Body of pancreas (tissue), 4 donors: ENCODE data around the gene TTC16.

Experiments
- POLR2A ChIP-seq, 3 donors: fragments of 450-650 bp; IDR thresholded peaks; one replicate each; pipeline ENCODE4 v1.6.1; 2016; ENCODE audit warnings: antibody characterized with exemption in 3 of 3, mild to moderate bottlenecking in 2 of 3
- TF ChIP-seq, protein P1 (sequence below), 7 experiments: fragments of 450-650 bp in 4 of 7; fragments of 200-600 bp in 3 of 7; sonication (generic) in 3 of 7; IDR thresholded peaks; one replicate each; pipeline ENCODE4 v1.5.1; 2016 to 2019; ENCODE audit warnings: antibody characterized with exemption in 7 of 7

DNA sequence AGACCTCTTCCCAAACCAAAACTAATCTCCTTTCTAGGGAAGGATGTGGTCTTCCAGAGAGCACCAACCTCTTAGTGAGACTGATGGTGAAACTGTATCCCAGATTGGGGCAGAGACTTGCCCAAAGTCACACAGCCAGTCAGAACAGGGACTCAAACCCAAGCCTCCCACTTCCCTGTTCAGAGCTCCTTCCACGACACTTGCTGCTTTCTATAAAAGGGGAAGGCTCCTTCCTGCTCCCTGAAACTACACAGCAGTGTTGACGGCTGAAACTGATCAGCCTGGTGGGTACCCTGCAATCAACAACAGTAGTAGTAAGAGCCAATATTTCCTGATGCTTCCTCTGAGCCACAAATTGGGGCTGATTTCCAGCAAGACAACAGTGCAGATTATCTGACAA, 17.7 kb downstream of the TTC16 start:
- no peak for TF ChIP-seq POLR2A (IDR thresholded peaks at IDR 0.05)
- TF ChIP-seq, protein P1, sequence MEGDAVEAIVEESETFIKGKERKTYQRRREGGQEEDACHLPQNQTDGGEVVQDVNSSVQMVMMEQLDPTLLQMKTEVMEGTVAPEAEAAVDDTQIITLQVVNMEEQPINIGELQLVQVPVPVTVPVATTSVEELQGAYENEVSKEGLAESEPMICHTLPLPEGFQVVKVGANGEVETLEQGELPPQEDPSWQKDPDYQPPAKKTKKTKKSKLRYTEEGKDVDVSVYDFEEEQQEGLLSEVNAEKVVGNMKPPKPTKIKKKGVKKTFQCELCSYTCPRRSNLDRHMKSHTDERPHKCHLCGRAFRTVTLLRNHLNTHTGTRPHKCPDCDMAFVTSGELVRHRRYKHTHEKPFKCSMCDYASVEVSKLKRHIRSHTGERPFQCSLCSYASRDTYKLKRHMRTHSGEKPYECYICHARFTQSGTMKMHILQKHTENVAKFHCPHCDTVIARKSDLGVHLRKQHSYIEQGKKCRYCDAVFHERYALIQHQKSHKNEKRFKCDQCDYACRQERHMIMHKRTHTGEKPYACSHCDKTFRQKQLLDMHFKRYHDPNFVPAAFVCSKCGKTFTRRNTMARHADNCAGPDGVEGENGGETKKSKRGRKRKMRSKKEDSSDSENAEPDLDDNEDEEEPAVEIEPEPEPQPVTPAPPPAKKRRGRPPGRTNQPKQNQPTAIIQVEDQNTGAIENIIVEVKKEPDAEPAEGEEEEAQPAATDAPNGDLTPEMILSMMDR (IDR thresholded peaks at IDR 0.05) = no peak
